Stimulated activated CD4-positive, alpha-beta T cell treated with anti-CD3 and anti-CD28 coated beads, Interleukin-2, amount 100 ng/mL, for 24 hours (primary cell): Measurements from ENCODE around the gene DNHD1.

Experiments
- DNase-seq, 2 donors: peaks; one replicate each; pipeline ENCODE4 v3.0.0-alpha.2; 2020

Gene DNHD1

GRCh38 chr11:6614446-6614845, 117.4 kb downstream of the DNHD1 start:
- no peak for DNase-seq

GRCh38 chr11:6615046-6615445, 118.0 kb downstream of the DNHD1 start:
- no peak for DNase-seq

- DNase-seq: no peak
These were observed 119.0 kb downstream of the DNHD1 start for GRCh38 chr11:6615882-6616585.

- DNase-seq: no peak
These were observed 119.6 kb downstream of the DNHD1 start for GRCh38 chr11:6616596-6617250.

GRCh38 chr11:6617315-6617781, 120.3 kb downstream of the DNHD1 start:
- DNase-seq: no peak

GRCh38 chr11:6618117-6619003, 121.3 kb downstream of the DNHD1 start:
- peak; percentile 58 to 67 for DNase-seq

GRCh38 chr11:6619004-6619745, 122.1 kb downstream of the DNHD1 start, which contains the start of gene TPP1:
Gene TPP1, minus strand, starts transcription at chr11:6619422. Its CDS starts 22 bp downstream, at chr11:6619400.
- DNase-seq: peak; percentile 83 to 88

- DNase-seq: no peak
These were observed 123.6 kb downstream of the DNHD1 start for GRCh38 chr11:6620636-6621035.
